ENCODE measurements around the gene ZCCHC7.

Gene ZCCHC7

GRCh38 chr9:37209431-37210386 lies 89.3 kb downstream of the ZCCHC7 start:
- DNase-seq (ENCODE audit: low spot score), result peak; percentile 45

GRCh38 chr9:37210737-37211523 lies 90.6 kb downstream of the ZCCHC7 start:
- no peak for DNase-seq (ENCODE audit: low spot score)

GRCh38 chr9:37212435-37212834 lies 92.1 kb downstream of the ZCCHC7 start:
- no peak for DNase-seq (ENCODE audit: low spot score)

- DNase-seq (ENCODE audit: low spot score), result no peak
Observed at GRCh38 chr9:37215381-37215780, 95.0 kb downstream of the ZCCHC7 start.

GRCh38 chr9:37215830-37216229 lies 95.5 kb downstream of the ZCCHC7 start:
- no peak for DNase-seq (ENCODE audit: low spot score)

GRCh38 chr9:37217161-37217560 lies 96.8 kb downstream of the ZCCHC7 start:
- DNase-seq (ENCODE audit: low spot score), result no peak

GRCh38 chr9:37218800-37219425 lies 98.5 kb downstream of the ZCCHC7 start:
- DNase-seq (ENCODE audit: low spot score), result no peak

- peak; percentile 27 for DNase-seq (ENCODE audit: low spot score)
Observed at GRCh38 chr9:37220971-37221370, 100.6 kb downstream of the ZCCHC7 start.

GRCh38 chr9:37221489-37222106 lies 101.2 kb downstream of the ZCCHC7 start:
- DNase-seq (ENCODE audit: low spot score), result no peak

- no peak for DNase-seq (ENCODE audit: low spot score)
Observed at GRCh38 chr9:37229455-37229854, 109.1 kb downstream of the ZCCHC7 start.

GRCh38 chr9:37229882-37230482 lies 109.6 kb downstream of the ZCCHC7 start:
- no peak for DNase-seq (ENCODE audit: low spot score)

- DNase-seq (ENCODE audit: low spot score), result no peak
Observed at GRCh38 chr9:37236822-37237221, 116.4 kb downstream of the ZCCHC7 start.

GRCh38 chr9:37238122-37238521 lies 117.7 kb downstream of the ZCCHC7 start:
- DNase-seq (ENCODE audit: low spot score), result no peak

- no peak for DNase-seq (ENCODE audit: low spot score)
Observed at GRCh38 chr9:37239224-37239859, 119.0 kb downstream of the ZCCHC7 start.

- DNase-seq (ENCODE audit: low spot score), result no peak
Observed at GRCh38 chr9:37239921-37240320, 119.5 kb downstream of the ZCCHC7 start.

GRCh38 chr9:37241340-37241739 lies 121.0 kb downstream of the ZCCHC7 start:
- no peak for DNase-seq (ENCODE audit: low spot score)

- no peak for DNase-seq (ENCODE audit: low spot score)
Observed at GRCh38 chr9:37242089-37242488, 121.7 kb downstream of the ZCCHC7 start.

GRCh38 chr9:37243588-37244345 lies 123.4 kb downstream of the ZCCHC7 start:
- DNase-seq (ENCODE audit: low spot score), result no peak

- DNase-seq (ENCODE audit: low spot score), result no peak
Observed at GRCh38 chr9:37246826-37247225, 126.5 kb downstream of the ZCCHC7 start.

GRCh38 chr9:37248651-37249163 lies 128.3 kb downstream of the ZCCHC7 start:
- no peak for DNase-seq (ENCODE audit: low spot score)
